NCI-H460 (cell line): ENCODE results near the gene KRT5. TPM values are rescaled to one million over a fixed set of nuclear protein-coding genes. Genes with fewer than 3 reads are reported as not detected.
"Not testable (repeated sequence)": the region's sequence is repeated elsewhere in the genome, so short reads cannot be mapped to it uniquely, and the experiment has no call there.

Experiments used
- DNase-seq: peaks from one replicate; pipeline ENCODE4 v3.0.0-alpha.2; 2016; ENCODE audit warnings: low read depth; ENCODE audit errors: extremely low read depth
- total RNA-seq: library from RNA; depleted of rRNA; stranded (reverse); fragments of >200 nt; shearing (Covaris generic); gene quantifications from 2 replicates; pipeline ENCODE4 v1.2.3, GENCODE V29; 2014

Gene KRT5
- total RNA-seq, 1 experiment from 2014 or later = not detected

DNA sequence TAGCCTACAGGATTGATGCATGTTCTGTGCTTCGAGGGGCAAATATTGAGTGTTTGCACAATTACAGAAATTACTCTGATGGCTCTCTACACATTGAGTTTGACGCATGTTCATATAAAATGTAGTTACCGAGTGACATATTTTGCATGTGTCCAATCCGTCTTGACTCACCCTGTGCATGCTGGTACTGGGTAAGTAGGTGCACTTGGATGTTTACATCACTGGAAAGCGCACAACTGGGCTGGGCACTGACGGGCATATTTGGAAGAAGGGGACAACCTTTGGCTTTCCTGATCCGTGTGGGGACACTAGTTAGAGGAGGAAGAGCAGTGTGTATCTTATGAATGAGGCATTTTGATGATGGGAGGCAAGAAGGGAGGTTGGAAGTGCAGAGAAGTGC is 22.2 kb downstream of the KRT5 start:
- DNase-seq = no peak

DNA sequence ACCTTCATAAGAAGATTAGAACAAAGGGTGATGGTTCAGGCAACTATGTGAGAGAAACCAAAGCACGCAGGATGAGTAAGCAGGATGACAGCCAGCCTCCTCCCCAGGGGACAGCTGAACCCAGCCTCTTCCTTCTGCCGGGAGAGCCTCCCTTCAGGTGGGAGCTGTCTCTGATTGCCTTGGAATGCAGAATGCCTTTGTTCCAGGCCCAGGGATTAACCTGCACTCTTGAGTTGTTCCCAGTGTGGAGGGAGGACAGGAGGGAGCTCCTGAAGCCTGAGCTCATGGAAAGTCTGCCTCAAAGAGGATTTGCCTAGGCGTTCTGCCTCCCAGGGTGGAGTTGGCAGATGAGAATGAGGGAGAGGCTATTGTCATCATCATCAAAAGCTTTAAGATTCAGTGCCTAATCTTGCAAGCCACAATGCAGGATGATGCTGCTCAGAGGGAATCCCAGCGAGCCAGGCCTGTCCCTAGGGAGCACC is 23.6 kb downstream of the KRT5 start:
- peak; percentile 31 for DNase-seq

DNA sequence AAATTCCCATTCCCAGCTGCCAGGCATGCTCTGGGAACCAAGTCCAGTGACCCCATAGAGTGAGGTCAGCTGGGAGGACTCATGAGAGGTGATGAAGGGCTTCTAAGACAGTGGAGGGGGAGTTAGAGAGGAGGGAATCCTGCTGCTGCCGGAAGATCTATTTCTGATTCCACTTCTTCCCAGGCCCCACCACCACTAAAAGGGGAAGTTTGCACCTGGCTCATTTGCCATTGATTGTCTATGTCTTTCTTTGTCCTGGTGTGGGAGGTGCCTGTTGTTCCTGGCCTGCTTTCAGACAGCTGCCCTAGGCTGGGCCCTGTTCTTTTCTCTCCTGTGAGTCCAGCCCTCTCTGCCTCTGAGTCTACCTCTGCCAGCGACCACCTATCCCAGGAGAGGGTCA is 24.1 kb downstream of the KRT5 start:
- no peak for DNase-seq

DNA sequence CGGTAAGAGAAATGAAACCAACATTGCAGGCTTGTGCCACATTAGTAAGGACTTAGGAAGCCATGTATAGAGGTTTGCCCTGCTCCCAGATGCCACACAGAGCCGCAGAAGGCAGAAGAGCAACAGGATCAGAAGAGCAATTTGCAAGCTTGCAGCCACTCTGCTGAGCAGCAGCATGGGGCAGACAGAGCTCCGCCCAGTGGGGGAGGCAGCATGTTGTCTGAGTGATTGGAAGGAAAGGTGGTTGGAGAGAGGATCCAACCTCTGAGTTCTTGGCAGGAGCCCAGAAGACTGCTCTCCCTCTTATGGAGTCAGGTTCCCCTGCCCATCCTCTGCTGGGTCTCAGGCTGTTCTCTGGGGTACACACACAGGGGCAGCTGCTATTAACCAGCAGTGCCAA is 24.8 kb downstream of the KRT5 start:
- DNase-seq = no peak

DNA sequence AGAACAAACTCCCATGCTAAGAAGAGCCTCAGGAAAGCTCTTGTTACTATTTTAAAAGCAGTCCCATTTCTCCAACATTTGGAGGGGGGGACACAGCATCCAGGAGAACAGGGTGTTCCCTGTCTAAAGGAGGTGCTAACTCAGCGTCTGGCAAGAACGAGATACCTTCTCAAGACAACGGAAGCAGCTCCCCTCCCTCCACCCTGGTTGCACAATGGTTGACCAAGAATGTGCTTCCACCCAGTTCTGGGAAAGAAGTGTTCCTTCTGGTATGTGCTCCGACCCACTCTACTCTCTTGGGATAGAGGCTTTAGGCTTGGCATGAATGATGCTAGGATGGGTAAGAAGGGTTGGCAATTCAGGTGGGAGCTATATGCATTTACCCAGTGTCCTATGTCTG is 25.7 kb downstream of the KRT5 start:
- DNase-seq = peak; percentile 18

DNA sequence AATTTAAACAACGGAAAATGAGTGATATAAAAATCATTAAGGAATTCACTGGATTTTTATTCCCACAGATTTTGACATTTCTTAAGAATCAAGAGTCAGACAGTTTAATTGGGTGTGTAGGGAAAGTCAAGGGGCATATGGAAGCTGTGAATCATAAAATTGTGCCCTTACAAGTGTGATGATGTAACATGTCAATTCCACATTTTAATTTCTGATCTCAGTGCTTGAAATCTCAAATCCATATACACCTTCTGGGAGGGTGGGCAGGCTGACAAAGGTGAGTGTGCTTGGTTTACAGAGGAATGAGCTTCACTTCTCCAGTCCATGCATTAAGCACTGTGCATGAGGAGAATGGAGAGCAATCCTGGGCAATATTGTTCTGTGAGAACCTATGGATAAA is 26.1 kb downstream of the KRT5 start:
- DNase-seq = no peak

DNA sequence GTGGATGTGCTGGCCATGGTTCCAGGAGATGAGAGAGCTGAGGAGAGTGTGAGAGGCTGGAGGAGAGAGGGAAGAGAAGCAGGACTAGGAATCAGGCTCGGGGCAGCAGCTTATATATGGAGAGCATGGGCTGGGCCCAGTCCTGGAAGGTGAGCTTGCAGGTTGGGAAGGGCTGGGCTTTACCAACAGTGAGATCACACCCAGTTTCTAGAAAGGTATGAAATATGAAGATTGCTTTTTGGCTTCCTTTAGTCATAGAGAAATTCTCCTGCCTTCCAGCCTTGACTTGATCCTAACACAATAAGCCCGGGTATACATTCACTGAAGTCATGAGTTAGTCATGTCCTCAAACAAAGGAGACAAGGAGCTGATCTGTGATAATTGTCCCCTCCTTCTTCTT is 27.0 kb downstream of the KRT5 start, which contains the start of gene KRT6A:
Gene KRT6A, minus strand, starts transcription at position 86 of the 400 bp plus-strand sequence. Its CDS starts 69 bp downstream, at position 17.
- no peak for DNase-seq

DNA sequence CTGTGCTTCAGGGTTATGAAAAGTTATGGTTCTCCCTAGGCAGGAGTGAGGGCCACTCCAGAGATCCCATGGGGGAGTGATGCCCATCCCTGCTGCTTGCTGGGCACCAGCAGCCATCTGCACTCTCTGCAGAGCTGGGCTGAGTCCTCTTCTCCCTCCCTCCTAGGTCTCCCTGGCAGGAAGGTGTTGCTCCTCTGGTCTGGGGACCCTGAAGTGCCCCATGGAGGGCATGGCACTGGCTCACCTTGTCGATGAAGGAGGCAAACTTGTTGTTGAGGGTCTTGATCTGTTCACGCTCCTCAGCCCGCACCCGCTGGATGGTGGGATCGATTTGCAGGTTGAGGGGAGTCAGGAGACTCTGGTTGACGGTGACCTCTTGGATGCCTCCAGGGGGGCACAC is 27.8 kb downstream of the KRT5 start:
- not testable (repeated sequence) for DNase-seq

DNA sequence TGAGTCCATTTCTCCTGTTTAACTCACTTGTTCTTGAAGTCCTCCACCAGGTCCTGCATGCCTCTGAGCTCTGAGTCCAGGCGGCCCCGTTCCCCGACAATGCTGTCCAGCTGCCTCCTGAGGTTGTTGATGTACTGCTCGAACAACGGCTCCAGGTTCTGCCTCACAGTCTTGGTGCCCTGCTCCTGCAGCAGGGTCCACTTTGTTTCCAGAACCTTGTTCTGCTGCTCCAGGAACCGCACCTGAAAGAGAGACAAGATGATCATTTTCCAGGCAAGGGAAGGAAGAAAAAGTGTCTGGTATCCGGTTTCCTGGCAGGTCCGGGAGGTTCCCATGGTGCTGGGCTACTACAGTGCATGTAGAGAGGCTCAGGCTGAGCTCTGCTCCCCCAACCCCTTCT is 28.7 kb downstream of the KRT5 start:
- not testable (repeated sequence) for DNase-seq

DNA sequence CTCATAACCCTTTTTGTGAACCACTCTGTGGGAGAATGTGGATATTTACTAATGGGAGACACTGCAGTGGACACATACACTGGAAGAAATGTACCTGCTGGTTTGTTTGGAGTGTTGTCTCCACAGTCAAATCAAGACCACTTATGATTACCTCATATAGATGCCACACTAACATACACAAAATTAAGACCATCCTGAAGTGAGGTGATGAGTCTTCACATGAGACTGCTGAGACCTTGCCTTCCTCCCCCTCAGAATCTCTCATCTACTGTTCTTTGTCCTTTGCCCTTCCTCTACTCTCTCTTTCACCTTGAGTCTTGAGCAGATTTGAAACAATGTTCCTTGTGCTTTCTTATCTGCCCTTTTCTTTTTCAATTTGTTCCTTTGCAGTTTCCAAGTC is 31.5 kb downstream of the KRT5 start:
- DNase-seq = no peak

DNA sequence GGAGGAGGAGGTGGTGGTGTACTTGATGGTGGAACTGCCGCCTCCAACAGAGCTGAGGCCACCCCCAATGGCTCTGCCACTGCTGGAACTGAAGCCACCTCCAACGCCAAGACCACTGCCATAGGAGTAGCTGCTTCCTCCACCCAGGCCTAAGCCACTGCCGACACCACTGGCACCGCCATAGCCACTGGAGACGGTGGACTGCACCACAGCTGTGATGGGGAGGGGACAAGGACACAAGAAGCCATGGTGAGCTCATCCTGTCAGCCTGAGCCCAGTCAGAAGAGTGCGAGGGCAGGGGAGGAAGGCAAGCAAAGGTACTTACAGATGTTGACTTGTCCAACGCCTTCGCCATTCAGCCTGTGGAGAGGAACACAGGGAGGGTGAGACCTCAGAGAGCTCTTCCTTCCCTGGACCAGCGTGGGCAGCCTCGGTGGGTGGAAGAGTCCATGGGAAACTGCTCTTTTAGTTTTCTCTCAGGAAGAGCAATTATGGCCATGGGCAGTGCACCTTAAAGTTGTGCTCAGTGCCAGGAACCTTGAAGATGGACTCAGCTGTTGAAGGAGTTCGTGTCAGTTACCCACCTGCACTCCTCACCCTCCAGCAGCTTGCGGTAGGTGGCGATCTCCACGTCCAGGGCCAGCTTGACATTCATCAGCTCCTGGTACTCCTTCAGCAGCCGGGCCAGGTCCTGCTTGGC is 32.3 kb downstream of the KRT5 start:
- DNase-seq = not testable (repeated sequence)

DNA sequence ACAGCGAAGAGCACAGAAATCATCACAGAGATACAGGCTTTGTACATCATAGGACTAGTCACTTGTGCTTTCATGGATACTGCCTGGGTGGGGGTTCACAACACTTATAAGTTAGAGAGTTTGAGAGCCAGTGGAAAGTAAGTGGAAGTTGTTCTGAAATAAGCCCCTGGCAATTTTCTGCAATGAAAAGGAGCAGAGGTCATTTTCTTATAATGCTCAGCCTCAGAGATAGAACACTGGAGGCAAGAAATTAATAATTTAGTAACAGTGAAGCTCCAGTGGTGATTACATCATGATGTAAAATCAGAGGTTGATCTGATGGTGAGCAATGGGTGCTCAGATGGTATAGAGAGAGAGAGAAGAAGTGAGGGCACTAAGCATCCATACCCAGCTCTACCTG is 33.0 kb downstream of the KRT5 start:
- DNase-seq = no peak

DNA sequence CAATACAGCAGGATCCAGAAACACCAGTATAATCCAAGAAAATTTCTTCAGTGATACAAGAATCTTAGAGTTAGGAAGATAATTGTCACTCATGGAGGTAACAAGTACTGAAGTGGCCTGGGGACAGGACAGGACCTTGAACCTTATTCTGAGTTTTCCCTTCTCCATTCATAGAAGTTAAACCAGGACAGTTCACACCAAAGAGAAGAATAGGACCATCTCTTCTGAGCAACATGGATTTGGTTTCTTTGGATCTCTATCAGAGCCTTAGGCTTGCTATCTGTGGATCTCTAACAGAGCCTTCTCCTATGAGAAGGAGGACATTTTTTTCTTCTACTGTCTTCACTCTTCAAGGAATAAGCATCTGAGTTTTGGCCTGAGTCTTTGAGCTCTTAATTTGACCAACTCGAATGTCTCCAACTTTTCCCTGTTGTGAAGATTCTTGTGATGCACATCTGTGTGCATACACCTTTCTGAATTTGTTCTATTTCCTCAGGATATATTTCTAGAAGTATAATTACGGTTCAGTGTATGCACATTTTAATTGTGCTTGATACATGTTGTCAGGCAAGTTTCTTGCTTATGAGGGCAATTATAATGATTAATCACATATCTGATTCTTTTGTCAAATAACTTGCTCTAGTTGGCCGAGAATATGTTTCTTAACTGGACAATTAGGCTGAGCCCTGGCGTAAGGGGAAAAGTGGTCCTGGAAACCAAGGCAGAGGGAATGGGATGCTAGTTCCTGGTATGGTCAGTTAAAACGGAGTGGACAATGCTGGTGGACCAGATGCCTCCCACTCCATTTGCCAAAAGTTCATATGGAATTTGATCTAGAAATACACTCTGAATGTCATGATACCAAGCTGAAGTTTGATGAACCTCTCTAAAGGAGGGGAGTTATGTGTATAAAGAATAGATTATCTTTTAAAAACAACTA is 33.8 kb downstream of the KRT5 start:
- DNase-seq = no peak

DNA sequence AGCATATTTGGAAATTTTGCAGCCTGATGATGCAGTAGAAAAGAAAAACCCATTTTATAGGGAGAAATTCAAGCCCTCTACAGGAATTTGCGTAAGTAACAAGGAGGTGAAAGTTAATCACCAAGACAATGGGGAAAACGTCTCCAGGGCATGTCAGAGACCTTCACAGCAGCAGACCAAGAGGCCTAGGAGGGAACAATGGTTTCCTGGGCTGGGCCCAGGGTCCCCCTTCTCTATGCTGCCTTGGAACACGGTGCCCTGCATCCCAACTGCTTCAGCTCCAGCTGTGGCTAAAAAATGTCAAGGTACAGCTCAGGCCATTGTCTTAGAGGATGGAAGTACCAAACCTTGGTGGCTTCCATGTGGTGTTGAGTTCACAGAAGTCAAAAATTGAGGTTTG is 40.1 kb downstream of the KRT5 start:
- no peak for DNase-seq

DNA sequence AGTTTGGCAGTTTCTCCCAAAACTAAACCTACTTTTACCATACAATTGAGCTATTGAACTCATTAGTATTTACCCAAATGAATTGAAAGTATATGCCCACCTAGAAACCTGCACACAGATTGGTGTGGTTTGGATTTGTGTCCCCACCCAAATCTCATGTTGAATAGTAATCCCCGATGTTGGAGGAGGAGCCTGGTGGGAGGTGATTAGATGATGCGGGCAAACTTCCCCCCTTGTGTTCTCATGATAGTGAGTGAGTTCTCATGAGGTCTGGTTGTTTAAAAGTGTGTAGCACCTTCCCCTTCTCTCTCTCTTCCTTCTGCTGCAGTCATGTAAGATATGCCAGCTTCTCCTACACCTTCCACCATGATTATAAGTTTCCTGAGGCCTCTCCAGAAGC is 42.5 kb downstream of the KRT5 start:
- DNase-seq = no peak

DNA sequence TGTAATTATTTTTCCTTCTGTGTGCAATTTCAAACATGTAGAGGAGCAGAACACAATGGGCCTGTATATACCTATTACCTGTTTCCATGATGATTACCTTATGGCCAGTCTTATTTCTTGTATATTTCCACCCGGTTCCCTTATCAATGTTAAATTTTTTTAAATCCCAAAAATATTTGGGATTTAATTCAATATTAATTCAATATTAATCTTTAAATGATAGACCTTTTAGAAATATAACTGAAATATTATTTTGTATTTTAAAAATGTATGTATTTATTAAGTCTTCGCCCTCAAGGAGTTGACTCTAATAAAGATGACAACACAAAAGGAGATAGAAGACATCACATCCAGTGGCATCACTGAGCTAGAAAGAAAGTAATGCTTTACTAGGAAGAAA is 46.0 kb downstream of the KRT5 start:
- no peak for DNase-seq

DNA sequence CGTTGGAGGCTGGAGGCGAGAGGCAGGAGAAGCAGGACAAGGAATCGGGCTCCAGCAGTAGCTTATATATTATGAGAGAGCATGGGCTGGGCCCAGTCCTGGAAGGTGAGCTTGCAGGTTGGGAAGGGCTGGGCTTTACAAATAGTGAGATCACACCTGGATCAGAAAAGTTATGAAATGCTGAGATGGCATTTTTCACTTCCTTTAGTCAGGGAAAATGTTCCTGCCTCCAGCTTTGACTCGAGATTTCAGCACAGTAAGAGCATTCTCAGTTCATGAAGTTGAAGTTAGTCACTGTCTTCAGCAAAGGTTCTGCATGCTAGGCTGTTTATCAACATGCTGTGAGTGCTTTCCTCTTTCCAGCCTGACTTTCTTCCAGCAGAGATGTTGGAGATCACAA is 46.4 kb downstream of the KRT5 start, which contains the start of gene KRT6C:
Gene KRT6C, minus strand, starts transcription at position 38 of the 400 bp plus-strand sequence. CDS start 68 bp downstream, outside the sequence.
- no peak for DNase-seq

DNA sequence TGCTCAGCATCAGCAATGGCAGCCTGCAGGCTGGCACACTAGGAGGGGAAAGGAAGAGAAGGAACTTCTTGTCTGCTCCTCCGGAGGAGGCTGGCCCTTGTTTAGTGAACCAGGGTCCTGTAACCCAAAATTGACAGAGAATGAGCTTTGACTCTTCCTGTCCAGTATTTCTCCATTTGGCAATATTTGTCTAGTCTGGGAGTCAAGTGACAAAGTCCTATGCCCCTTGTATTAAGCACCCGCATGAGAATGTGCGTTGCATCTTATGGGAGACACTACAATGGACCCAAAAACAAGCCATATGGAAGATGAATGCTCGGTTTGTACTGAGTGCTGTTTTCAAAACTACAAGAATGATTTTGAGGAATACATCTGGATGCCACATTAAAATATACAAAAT is 50.3 kb downstream of the KRT5 start:
- DNase-seq = no peak

DNA sequence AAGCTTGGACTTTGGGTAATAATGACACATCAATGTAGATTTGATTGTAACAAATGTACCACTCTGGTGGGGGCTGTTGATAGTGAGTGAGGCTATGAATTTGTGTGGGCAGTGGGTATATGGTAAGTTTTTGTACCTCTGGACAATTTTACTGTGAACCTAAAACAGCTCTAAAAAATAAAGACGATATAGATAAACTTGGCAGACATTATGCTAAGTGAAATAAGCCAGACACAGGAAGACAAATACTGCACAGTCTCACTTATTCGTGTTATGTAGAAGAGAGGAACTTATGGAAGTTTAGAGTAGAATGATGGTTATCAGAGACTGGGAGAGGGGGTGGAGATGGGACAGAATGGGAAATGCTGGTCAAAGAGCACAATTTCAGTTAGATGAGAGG is 55.3 kb downstream of the KRT5 start:
- DNase-seq = no peak
